ENCODE measurements around the gene MEA1.

- TF ChIP-seq, protein P1, sequence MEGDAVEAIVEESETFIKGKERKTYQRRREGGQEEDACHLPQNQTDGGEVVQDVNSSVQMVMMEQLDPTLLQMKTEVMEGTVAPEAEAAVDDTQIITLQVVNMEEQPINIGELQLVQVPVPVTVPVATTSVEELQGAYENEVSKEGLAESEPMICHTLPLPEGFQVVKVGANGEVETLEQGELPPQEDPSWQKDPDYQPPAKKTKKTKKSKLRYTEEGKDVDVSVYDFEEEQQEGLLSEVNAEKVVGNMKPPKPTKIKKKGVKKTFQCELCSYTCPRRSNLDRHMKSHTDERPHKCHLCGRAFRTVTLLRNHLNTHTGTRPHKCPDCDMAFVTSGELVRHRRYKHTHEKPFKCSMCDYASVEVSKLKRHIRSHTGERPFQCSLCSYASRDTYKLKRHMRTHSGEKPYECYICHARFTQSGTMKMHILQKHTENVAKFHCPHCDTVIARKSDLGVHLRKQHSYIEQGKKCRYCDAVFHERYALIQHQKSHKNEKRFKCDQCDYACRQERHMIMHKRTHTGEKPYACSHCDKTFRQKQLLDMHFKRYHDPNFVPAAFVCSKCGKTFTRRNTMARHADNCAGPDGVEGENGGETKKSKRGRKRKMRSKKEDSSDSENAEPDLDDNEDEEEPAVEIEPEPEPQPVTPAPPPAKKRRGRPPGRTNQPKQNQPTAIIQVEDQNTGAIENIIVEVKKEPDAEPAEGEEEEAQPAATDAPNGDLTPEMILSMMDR (conservative IDR thresholded peaks at IDR 0.05; ENCODE audit: low read length) = no peak
- TF ChIP-seq EZH2phosphoT487 (IDR thresholded peaks at IDR 0.05; ENCODE audit: borderline replicate concordance, low read depth, low read length) = no peak
Measured at GRCh38 chr6:43059168-43060033, 45.7 kb upstream of the MEA1 start, which contains the start of the genes KLC4 and MRPL2.

Measured in OCI-LY7 (cell line).